OCI-LY1 (cell line): Measurements from ENCODE around the gene RNF114.
"Not testable (repeated sequence)": the region's sequence is repeated elsewhere in the genome, so short reads cannot be mapped to it uniquely, and the experiment has no call there.

Experiments used
- H2AFZ ChIP-seq: fragments of 200-600 bp; sonication (generic), shearing (Covaris generic); 2 replicates; pipeline ENCODE4 v1.6.0; 2014; ENCODE audit warnings: antibody characterized with exemption, mild to moderate bottlenecking, low read length
- H3F3A ChIP-seq: fragments of 200-600 bp; sonication (generic), shearing (Covaris generic); 2 replicates; pipeline ENCODE4 v1.6.0; 2014; ENCODE audit warnings: mild to moderate bottlenecking, antibody characterized with exemption, low read length, moderate library complexity; ENCODE audit not compliant: insufficient read depth
- H3K27ac ChIP-seq: fragments of 200-600 bp; sonication (generic); 2 replicates; pipeline ENCODE4 v1.5.1; 2014; ENCODE audit warnings: low read length, mixed run types, mild to moderate bottlenecking, low read depth; ENCODE audit not compliant: poor library complexity, severe bottlenecking
- H3K27me3 ChIP-seq: fragments of 200-600 bp; sonication (generic); 2 replicates; pipeline ENCODE4 v1.6.0; 2014; ENCODE audit warnings: antibody characterized with exemption, mild to moderate bottlenecking, low read length, moderate library complexity; ENCODE audit not compliant: insufficient read depth
- H3K36me3 ChIP-seq: fragments of 200-600 bp; sonication (generic); 2 replicates; pipeline ENCODE4 v1.6.1; 2014; ENCODE audit warnings: mild to moderate bottlenecking, antibody characterized with exemption, low read length, moderate library complexity, mixed read lengths; ENCODE audit not compliant: insufficient read depth
- H3K4me1 ChIP-seq: fragments of 200-600 bp; sonication (generic); 2 replicates; pipeline ENCODE4 v1.5.1; 2014; ENCODE audit warnings: mild to moderate bottlenecking, low read length, moderate library complexity; ENCODE audit not compliant: insufficient read depth, severe bottlenecking
- H3K4me2 ChIP-seq: fragments of 200-600 bp; sonication (generic), shearing (Covaris generic); 2 replicates; pipeline ENCODE4 v1.6.1; 2014; ENCODE audit warnings: low read length
- H3K4me3 ChIP-seq: fragments of 200-600 bp; sonication (generic); 2 replicates; pipeline ENCODE4 v1.5.1; 2014; ENCODE audit warnings: low read length, low read depth, mild to moderate bottlenecking, mixed read lengths; ENCODE audit not compliant: poor library complexity, severe bottlenecking
- H3K79me2 ChIP-seq: fragments of 200-600 bp; shearing (Covaris generic); 2 replicates; pipeline ENCODE4 v1.6.1; 2016; ENCODE audit warnings: mixed run types, low read length, mixed read lengths; ENCODE audit not compliant: insufficient read depth
- H3K9ac ChIP-seq: fragments of 200-600 bp; sonication (generic), shearing (Covaris generic); 2 replicates; pipeline ENCODE4 v1.6.1; 2014; ENCODE audit warnings: mild to moderate bottlenecking, low read length, mixed read lengths
- H3K9me2 ChIP-seq: fragments of 200-600 bp; sonication (generic), shearing (Covaris generic); 2 replicates; pipeline ENCODE4 v1.6.1; 2014; ENCODE audit warnings: low read depth, mild to moderate bottlenecking, low read length, mixed read lengths
- H3K9me3 ChIP-seq: fragments of 200-600 bp; shearing (Covaris generic); 2 replicates; pipeline ENCODE4 v1.6.1; 2014; ENCODE audit warnings: low read length, mixed read lengths
- H4K20me1 ChIP-seq: fragments of 200-600 bp; sonication (generic), shearing (Covaris generic); 2 replicates; pipeline ENCODE4 v1.6.0; 2016; ENCODE audit warnings: mild to moderate bottlenecking, low read length; ENCODE audit not compliant: insufficient read depth
- EZH2 ChIP-seq: fragments of 200-600 bp; sonication (generic), shearing (Covaris generic); IDR thresholded peaks from 2 replicates; pipeline ENCODE4 v1.8.0; 2017; ENCODE audit warnings: borderline replicate concordance, mixed run types, mild to moderate bottlenecking, antibody characterized with exemption, low read length, moderate library complexity, mixed read lengths
- TF ChIP-seq, protein P1 (sequence below): fragments of 200-600 bp; sonication (generic), shearing (Covaris generic); IDR thresholded peaks from 2 replicates; pipeline ENCODE4 v1.5.1; 2017; ENCODE audit warnings: mild to moderate bottlenecking, antibody characterized with exemption, low read length, moderate library complexity, mixed read lengths

The RNF114 gene

GRCh38 chr20:49999329-49999728 is 63.1 kb downstream of the RNF114 start:
- H3K4me1 ChIP-seq: peaks cover 7% of the 10 kb centered on the region
- H3K9ac ChIP-seq: no peak overlapping the region
- H3K9me2 ChIP-seq: no peaks in the 10 kb centered on the region
- H2AFZ ChIP-seq: no peak overlapping the region
- H3K9me3 ChIP-seq: no peaks in the 10 kb centered on the region
- no peaks in the 10 kb centered on the region for H3F3A ChIP-seq
- TF ChIP-seq, protein P1, sequence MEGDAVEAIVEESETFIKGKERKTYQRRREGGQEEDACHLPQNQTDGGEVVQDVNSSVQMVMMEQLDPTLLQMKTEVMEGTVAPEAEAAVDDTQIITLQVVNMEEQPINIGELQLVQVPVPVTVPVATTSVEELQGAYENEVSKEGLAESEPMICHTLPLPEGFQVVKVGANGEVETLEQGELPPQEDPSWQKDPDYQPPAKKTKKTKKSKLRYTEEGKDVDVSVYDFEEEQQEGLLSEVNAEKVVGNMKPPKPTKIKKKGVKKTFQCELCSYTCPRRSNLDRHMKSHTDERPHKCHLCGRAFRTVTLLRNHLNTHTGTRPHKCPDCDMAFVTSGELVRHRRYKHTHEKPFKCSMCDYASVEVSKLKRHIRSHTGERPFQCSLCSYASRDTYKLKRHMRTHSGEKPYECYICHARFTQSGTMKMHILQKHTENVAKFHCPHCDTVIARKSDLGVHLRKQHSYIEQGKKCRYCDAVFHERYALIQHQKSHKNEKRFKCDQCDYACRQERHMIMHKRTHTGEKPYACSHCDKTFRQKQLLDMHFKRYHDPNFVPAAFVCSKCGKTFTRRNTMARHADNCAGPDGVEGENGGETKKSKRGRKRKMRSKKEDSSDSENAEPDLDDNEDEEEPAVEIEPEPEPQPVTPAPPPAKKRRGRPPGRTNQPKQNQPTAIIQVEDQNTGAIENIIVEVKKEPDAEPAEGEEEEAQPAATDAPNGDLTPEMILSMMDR: no peak
- no peak for TF ChIP-seq EZH2
- H3K27ac ChIP-seq: peak overlapping the region; percentile 46
- no peaks in the 10 kb centered on the region for H3K36me3 ChIP-seq
- H3K4me3 ChIP-seq: no peak overlapping the region
- no peaks in the 10 kb centered on the region; the same call in 1 of the 2 replicates for H3K27me3 ChIP-seq
- no peaks in the 10 kb centered on the region for H3K79me2 ChIP-seq
- no peak overlapping the region; the same call in 1 of the 2 replicates for H3K4me2 ChIP-seq
- no peaks in the 10 kb centered on the region for H4K20me1 ChIP-seq

- H3K79me2 ChIP-seq, H2AFZ ChIP-seq, H3K27me3 ChIP-seq, H3F3A ChIP-seq, H3K4me2 ChIP-seq, H3K9me2 ChIP-seq, H3K27ac ChIP-seq, H3K9ac ChIP-seq, H3K4me1 ChIP-seq, H3K4me3 ChIP-seq, H3K36me3 ChIP-seq, H4K20me1 ChIP-seq, H3K9me3 ChIP-seq: not testable (repeated sequence)
These were observed 64.5 kb downstream of the RNF114 start for GRCh38 chr20:50000548-50001222.

DNA sequence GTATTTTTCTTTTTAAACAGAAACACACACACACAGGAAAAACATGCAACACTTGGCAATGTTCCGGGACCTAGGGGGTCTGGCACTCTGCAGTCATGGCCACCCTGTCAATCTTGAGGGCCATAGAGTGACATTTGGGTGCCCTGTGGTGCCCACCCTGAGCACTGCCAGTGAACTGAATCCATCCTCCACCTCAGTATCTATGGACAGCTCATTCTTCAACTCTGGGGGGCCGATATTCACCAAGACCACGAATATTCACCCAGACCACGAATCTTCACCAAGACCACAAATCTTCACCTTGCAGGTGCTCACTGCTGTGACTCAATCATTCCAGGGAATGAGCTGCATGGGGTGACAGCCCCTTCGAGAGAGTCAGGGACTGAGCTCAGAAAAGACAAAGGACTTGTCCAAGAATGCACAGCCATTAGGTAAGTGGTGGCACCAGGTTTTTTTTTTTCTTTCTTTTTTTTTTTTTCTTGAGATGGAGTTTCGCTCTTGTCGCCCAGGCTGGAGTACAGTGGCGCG is 65.7 kb downstream of the RNF114 start:
- H3K9me2 ChIP-seq: no peaks in the 10 kb centered on the region
- no peaks in the 10 kb centered on the region for H3K36me3 ChIP-seq
- no peaks in the 10 kb centered on the region for H4K20me1 ChIP-seq
- no peaks in the 10 kb centered on the region for H3F3A ChIP-seq
- no peak for TF ChIP-seq EZH2
- TF ChIP-seq, protein P1: no peak
- H3K4me1 ChIP-seq: peaks cover 7% of the 10 kb centered on the region
- H3K27me3 ChIP-seq: no peaks in the 10 kb centered on the region
- no peak overlapping the region for H3K4me3 ChIP-seq
- H2AFZ ChIP-seq: no peak overlapping the region
- H3K4me2 ChIP-seq: no peak overlapping the region
- no peaks in the 10 kb centered on the region for H3K9me3 ChIP-seq
- no peak overlapping the region for H3K9ac ChIP-seq
- H3K79me2 ChIP-seq: no peaks in the 10 kb centered on the region
- no peak overlapping the region for H3K27ac ChIP-seq

DNA sequence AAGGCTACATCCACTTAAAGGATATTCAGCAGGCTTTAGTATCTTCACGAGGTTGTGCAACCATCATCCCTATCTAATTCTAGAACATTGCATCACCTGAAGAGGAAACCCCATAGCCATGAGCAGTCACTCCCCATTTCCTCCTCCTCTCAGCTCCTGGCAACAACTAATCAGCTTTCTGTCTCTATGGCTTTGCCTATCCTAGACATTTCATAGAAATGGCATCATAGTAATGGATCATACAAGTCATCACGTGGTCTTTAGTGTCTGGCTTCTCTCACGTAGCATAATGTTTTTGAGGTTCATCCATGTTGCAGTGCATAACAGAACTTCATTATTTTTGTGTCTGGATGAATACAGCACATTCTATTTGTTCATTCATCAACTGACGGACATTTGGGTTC is 67.1 kb downstream of the RNF114 start:
- Histone ChIP-seq H3K4me3 (no peak overlapping the region), H3F3A (no peaks in the 10 kb centered on the region), H3K27ac (no peak overlapping the region), H2AFZ (no peak overlapping the region), H3K9ac (no peak overlapping the region), H3K4me2 (no peak overlapping the region), H3K36me3 (no peaks in the 10 kb centered on the region), H3K9me2 (no peaks in the 10 kb centered on the region), H3K9me3 (no peaks in the 10 kb centered on the region), H3K4me1 (peaks cover 7% of the 10 kb centered on the region), H4K20me1 (no peaks in the 10 kb centered on the region), H3K79me2 (no peaks in the 10 kb centered on the region), H3K27me3 (no peaks in the 10 kb centered on the region; the same call in 1 of the 2 replicates)
- TF ChIP-seq, protein P1: no peak
- no peak for TF ChIP-seq EZH2
